ENCODE measurements around the gene PAXX. TPM values are rescaled to one million over a fixed set of nuclear protein-coding genes. Genes with fewer than 3 reads are reported as not detected.
A peak's percentile ranks its signal among the peaks of the same experiment; 100 is the strongest.

PAXX gene
- total RNA-seq, 1 donor from 2014 or later: 79.4 TPM

DNA sequence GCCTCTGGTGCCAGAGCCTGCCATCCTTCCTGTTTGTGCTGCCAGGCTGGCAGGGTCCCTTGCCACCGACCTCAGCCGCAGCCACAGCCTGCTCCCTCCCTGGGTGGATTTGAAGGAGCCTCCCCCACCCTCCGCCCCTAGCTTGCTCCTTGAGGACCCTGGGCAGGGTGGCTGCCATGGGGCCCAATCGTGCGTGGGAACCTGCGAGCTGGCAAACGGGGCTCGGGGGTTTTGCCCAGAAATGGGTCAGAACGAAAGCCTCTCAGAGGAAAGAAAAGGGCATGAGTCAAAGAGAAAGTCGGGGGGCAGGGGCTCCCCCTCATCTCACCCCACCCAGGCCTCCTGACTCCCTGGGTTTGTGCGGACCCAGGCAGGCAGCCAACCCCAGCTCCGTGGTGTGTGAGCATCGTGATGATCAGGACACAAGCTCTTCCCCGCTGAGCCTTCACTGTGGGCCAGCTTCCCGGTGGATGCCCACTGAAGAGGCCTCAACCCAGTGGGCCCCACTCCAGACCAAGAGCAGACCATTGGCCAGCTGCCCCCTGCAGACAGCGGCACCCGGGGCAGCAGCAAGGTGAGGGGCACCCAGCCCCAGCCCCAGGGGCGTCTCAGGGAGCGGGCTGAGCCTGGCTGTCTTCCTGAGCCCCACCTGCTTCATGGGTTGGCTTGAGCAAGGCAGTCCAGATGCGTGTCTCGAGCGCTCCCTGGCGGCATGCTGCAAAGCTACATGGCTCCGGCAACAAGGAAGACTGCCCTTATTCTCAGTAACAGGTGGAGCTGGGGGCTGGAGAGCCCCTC lies 42.7 kb downstream of the PAXX start:
- peaks cover 29% of the 10 kb centered on the region for H3K4me1 Mint-ChIP-seq (ENCODE audit: low read depth)
- no peaks in the 10 kb centered on the region for H3K9me3 Mint-ChIP-seq
- peak; percentile 79 for DNase-seq (ENCODE audit: low spot score)
- peak overlapping the region; percentile 87 for H3K27ac Mint-ChIP-seq
- peaks cover 2% of the 10 kb centered on the region for H3K36me3 Mint-ChIP-seq (ENCODE audit: low read depth)
- H3K4me3 Mint-ChIP-seq: peak overlapping the region; percentile 67
- H3K27me3 Mint-ChIP-seq (ENCODE audit: insufficient read depth): no peaks in the 10 kb centered on the region
- intact Hi-C loops (cut with micrococcal nuclease): loop anchor here (1.0 to 2.0 kb wide), 6 partner anchors 31 to 248 kb away; partner anchors contain the start of genes AJM1, EDF1 and PAXX

DNA sequence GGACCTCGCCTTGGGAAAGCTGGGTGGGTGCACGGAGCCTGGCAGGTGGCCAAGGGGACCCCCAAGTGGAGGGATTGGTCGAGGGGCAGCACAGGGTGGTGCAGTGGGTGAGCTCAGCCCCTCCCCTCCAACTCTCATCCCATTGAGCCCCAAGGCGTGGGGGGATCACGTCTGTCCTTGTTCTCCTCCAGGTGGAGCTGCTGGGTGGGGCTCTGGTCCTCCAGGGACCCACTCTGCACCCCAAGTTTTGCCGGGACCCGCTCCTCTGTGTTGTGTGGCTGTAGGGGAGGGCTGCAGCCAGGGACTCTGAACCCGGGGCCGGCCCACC lies 43.2 kb downstream of the PAXX start:
- H3K4me3 Mint-ChIP-seq: no peak overlapping the region
- peak overlapping the region; percentile 87 for H3K27ac Mint-ChIP-seq
- no peaks in the 10 kb centered on the region for H3K9me3 Mint-ChIP-seq
- intact Hi-C loops (cut with micrococcal nuclease): loop anchor here (1.0 to 2.0 kb wide), 6 partner anchors 31 to 248 kb away; partner anchors contain the start of genes AJM1, EDF1 and PAXX
- DNase-seq (ENCODE audit: low spot score): no peak
- H3K36me3 Mint-ChIP-seq (ENCODE audit: low read depth): peaks cover 2% of the 10 kb centered on the region
- peaks cover 27% of the 10 kb centered on the region for H3K4me1 Mint-ChIP-seq (ENCODE audit: low read depth)
- no peaks in the 10 kb centered on the region for H3K27me3 Mint-ChIP-seq (ENCODE audit: insufficient read depth)

DNA sequence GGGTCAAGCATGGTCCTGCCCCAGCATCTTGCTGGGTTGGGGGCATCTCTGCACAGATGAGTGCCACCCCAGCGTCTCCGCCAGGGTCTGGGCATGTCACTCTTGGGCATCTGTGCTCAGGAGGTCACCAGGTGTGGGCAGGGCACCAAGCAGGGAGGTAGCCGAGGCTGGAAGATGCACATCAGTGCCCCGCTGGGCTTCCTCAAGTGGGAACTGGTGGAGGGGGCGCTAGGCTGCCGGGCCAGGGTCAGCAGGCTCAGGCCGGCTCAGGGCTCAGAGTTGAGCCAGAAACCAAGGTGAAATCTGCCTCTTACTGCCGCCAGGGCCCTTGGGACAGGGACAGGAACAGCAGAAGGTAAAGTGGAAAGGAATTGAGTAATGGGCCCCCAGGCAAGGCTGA lies 43.7 kb downstream of the PAXX start:
- Mint-ChIP-seq H3K36me3 (ENCODE audit: low read depth) (peaks cover 2% of the 10 kb centered on the region), H3K4me3 (no peak overlapping the region), H3K4me1 (ENCODE audit: low read depth) (peaks cover 23% of the 10 kb centered on the region), H3K9me3 (no peaks in the 10 kb centered on the region), H3K27me3 (ENCODE audit: insufficient read depth) (no peaks in the 10 kb centered on the region), H3K27ac (no peak overlapping the region)
- DNase-seq (ENCODE audit: low spot score): no peak
- intact Hi-C loops (cut with micrococcal nuclease): loop anchor here (1.0 to 2.0 kb wide), 6 partner anchors 32 to 249 kb away; partner anchors contain the start of genes AJM1, EDF1 and PAXX

DNA sequence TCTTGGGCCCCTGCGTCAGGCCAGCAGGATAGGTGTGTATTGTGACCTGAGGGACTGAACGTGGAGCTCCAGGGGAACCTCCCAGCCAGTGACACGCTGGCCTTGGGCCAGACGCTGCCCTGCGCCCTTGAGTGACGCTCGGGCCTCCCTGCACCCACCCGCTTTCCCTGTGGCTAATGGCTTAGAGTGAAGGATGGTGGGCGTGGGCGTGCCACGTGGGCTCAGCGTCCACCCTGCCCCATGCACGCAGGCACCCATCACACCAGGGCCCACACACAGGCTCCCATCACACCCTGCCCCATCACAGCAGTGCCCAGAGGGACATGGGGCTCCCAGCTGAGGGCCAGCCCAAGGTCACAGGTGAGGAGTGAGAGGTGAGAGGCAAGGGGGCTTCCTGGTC lies 44.8 kb downstream of the PAXX start:
- Mint-ChIP-seq H3K4me3 (no peak overlapping the region), H3K9me3 (no peaks in the 10 kb centered on the region), H3K4me1 (ENCODE audit: low read depth) (peaks cover 23% of the 10 kb centered on the region), H3K27me3 (ENCODE audit: insufficient read depth) (no peaks in the 10 kb centered on the region), H3K36me3 (ENCODE audit: low read depth) (peaks cover 2% of the 10 kb centered on the region), H3K27ac (no peak overlapping the region)
- DNase-seq (ENCODE audit: low spot score): no peak
- intact Hi-C loops (cut with micrococcal nuclease): no loop called here

DNA sequence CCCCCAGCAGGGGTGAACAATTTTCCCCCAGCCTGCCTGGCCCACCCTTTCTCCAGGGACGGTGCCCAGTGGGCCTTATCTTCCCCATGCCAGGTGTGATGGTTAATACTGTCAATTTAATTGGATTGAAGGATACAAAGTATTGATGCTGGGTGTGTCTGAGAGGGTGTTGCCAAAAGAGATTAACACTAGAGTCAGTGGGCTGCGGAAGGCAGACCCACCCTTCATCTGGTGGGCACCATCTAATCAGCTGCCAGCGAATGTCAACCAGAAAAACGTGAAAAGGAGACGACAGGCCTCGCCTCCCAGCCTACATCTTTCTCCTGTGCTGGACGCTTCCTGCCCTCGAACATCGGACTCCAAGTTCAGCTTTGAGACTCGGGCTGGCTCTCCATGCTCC lies 45.3 kb downstream of the PAXX start:
- Mint-ChIP-seq H3K36me3 (ENCODE audit: low read depth) (peaks cover 2% of the 10 kb centered on the region), H3K27me3 (ENCODE audit: insufficient read depth) (no peaks in the 10 kb centered on the region), H3K27ac (no peak overlapping the region), H3K4me1 (ENCODE audit: low read depth) (peaks cover 23% of the 10 kb centered on the region), H3K9me3 (no peaks in the 10 kb centered on the region), H3K4me3 (no peak overlapping the region)
- DNase-seq (ENCODE audit: low spot score): no peak
- intact Hi-C loops (cut with micrococcal nuclease): no loop called here

DNA sequence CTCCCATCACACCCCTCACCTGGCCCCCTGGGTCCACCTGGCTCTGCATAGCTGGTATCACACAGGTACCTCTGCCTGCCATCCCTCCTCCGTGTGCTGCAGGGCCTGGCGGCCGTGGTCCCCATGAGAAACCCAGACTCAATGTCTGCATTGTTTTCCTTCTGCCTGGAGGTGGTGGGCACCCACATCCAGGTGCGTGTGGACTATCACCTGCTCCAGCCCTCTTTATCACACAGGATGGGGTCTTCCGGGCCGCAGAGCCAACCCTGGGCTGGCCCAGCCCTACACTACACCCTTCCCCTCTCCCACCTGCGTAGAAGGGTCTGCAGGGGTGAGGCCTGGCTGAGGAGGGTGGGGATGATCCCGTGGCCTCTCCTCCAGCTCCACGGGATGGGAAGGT lies 46.7 kb downstream of the PAXX start:
- no peak for DNase-seq (ENCODE audit: low spot score)
- H3K4me3 Mint-ChIP-seq: no peak overlapping the region
- intact Hi-C loops (cut with micrococcal nuclease): no loop called here
- peaks cover 1% of the 10 kb centered on the region for H3K27me3 Mint-ChIP-seq (ENCODE audit: insufficient read depth)
- peaks cover 2% of the 10 kb centered on the region for H3K36me3 Mint-ChIP-seq (ENCODE audit: low read depth)
- H3K9me3 Mint-ChIP-seq: no peaks in the 10 kb centered on the region
- peaks cover 12% of the 10 kb centered on the region for H3K4me1 Mint-ChIP-seq (ENCODE audit: low read depth)
- no peak overlapping the region for H3K27ac Mint-ChIP-seq

DNA sequence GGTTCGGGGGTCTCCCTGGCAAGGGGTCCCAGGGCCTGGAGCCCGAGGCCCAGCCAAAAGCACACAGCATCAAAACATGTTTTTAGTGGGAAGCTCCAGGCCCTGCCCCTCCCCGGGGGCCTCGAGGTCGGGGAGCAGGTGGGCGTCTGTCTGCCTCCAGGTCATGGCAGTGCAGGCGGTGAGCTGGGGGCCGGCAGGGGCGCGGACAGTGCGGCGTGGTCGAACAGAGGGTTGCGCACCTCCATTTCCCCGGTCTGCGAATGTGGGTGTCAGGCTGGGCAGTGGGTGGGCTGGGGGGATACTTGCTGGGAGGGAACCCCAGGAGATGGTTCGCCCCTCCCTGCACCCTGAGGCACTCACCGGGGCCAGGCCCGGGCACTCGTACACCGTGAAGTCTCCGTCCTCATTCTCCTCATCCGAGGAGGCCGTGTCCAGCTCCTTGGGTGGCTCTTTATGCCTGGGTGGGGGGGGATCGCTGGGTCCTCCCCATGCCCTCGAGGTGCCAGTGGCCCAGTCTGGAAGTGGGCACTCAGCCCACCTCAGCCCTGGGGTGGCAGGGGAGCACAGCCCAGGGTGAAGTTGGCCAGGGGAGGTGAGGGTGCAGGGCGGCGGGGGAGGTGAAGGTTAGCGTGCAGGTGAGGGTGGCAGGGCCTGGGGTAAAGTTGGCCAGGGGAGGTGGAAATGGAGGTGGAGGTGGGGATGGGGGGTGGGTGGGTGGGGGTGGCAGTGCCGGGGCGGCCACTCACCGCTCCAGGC lies 47.6 kb downstream of the PAXX start:
- intact Hi-C loops (cut with micrococcal nuclease): no loop called here
- peaks cover 2% of the 10 kb centered on the region for H3K36me3 Mint-ChIP-seq (ENCODE audit: low read depth)

DNA sequence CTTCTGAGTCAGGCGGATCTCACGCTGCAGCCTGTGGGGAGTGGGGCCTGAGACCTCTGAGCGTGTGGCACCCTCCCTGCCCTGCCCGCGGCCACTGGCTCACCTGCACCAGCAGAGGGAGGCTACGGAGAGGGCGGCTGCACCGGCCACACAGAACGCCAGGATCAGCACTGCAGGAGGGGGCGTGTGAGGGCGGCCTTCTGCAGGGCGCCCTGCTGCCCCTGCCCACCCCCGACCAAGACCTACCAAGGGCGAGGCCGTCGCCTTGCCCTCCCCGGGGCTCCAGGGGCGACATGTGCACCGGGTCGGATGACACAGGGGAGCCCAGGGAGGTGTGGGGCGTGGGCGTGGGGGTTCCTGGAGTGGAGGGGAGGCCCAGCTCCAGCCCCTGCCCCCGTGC lies 48.3 kb downstream of the PAXX start:
- Mint-ChIP-seq H3K4me3 (no peak overlapping the region), H3K4me1 (ENCODE audit: low read depth) (peaks cover 5% of the 10 kb centered on the region), H3K27me3 (ENCODE audit: insufficient read depth) (peaks cover 1% of the 10 kb centered on the region), H3K36me3 (ENCODE audit: low read depth) (peaks cover 2% of the 10 kb centered on the region), H3K27ac (no peak overlapping the region), H3K9me3 (no peaks in the 10 kb centered on the region)
- intact Hi-C loops (cut with micrococcal nuclease): no loop called here
- DNase-seq (ENCODE audit: low spot score): no peak

More for the DNA sequence above, 47.6 kb downstream of the PAXX start:
- Mint-ChIP-seq H3K27me3 (ENCODE audit: insufficient read depth) (peaks cover 1% of the 10 kb centered on the region), H3K4me1 (ENCODE audit: low read depth) (peaks cover 8% of the 10 kb centered on the region), H3K9me3 (no peaks in the 10 kb centered on the region), H3K4me3 (no peak overlapping the region), H3K27ac (no peak overlapping the region)
- DNase-seq (ENCODE audit: low spot score): no peak

DNA sequence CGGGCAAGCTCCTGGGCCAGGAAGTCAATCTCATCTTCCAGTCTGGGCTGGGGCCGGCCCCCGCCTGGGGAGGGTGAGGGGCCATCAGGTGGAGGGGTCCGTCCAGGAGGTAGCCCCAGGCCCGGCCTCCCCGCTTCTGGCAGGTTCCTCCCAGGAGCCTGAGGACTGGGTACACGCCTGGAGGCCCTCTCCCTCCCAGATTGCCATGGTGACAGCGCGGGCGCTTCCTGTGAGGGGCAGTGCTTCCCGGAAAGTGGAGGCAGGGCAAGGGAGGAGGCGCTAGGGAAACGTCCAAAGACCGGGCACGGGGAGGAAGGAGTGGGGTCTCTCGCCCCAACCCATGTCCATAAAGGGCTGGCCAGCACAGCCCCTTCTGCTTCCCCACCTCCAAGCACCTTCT lies 48.9 kb downstream of the PAXX start:
- Mint-ChIP-seq H3K36me3 (ENCODE audit: low read depth) (peaks cover 2% of the 10 kb centered on the region), H3K4me1 (ENCODE audit: low read depth) (peaks cover 5% of the 10 kb centered on the region), H3K9me3 (no peaks in the 10 kb centered on the region), H3K27me3 (ENCODE audit: insufficient read depth) (peaks cover 1% of the 10 kb centered on the region), H3K27ac (no peak overlapping the region), H3K4me3 (no peak overlapping the region)
- DNase-seq (ENCODE audit: low spot score): no peak
- intact Hi-C loops (cut with micrococcal nuclease): no loop called here

DNA sequence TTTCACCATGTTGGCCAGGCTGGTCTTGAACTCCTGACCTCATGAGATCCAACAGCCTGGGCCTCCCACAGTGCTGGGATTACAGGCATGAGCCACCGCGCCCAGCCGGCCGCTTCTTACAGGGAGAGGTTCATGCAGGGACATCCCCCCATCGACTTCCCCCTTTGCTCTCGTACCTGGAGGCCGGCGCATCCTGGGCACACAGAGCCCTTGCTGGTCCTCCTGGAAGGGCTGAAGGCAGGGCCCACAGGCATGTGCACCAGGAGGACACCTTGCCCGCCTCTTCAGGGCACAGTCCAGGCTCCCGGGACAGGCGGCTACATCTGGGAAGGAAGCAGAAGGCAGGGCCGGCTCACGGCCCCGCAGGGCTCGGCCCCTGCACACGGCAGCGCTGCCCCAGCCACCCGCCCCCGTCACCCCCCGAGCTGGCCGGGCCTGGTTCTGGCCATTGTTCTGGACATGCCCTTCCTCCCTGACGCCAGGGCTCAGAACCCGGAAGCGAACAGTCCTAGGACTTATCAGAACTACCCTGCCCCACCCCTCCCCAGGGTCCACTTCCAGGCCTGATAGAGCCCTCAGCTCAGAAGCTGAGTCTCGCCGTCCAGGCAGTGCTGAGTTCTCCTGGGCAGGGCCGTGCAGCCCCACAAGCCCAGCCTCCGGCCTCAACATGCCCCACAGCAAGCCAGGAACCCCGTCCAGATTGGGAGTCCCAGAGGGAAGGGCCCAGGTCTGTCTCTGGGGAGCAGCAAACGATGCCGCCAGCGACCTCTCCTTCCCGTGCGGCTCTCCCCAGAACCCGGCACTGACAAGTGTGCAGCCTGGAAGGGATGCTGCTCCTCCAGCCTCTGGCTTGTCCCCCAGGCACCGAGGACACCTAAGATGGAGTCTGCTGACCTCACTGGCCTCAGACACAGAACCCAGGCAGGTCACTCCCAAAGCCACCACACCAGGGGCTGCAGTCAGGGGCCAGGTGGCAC lies 50.8 kb downstream of the PAXX start:
- intact Hi-C loops (cut with micrococcal nuclease): no loop called here
- Mint-ChIP-seq H3K4me3 (no peak overlapping the region), H3K27ac (no peak overlapping the region), H3K27me3 (ENCODE audit: insufficient read depth) (peaks cover 12% of the 10 kb centered on the region), H3K9me3 (no peaks in the 10 kb centered on the region), H3K36me3 (ENCODE audit: low read depth) (peaks cover 2% of the 10 kb centered on the region), H3K4me1 (ENCODE audit: low read depth) (peaks cover 5% of the 10 kb centered on the region)
- DNase-seq (ENCODE audit: low spot score): no peak
